Esophagus muscularis mucosa (tissue), 4 donors: Measurements from ENCODE around the gene DUXB. TPM values are rescaled to one million over a fixed set of nuclear protein-coding genes. Genes with fewer than 3 reads are reported as not detected.

Experiments
- DNase-seq: peaks from one replicate; pipeline ENCODE4 v3.0.0-alpha.2; 2017; ENCODE audit errors: extremely low spot score
- H3K27ac ChIP-seq, 4 donors: fragments of 200-600 bp; sonication (generic); replicated peaks in 1 of 4; 1 replicate in 3 of 4; 2 replicates in 1 of 4; pipeline ENCODE4 v1.5.1; 2016 to 2019; ENCODE audit warnings: mild to moderate bottlenecking in 1 of 4
- H3K27me3 ChIP-seq, 4 donors: fragments of 200-600 bp; sonication (generic); one replicate each; pipeline versions ENCODE4 v1.5.1 to v1.6.0; 2016 to 2019
- H3K36me3 ChIP-seq, 4 donors: fragments of 200-600 bp; sonication (generic); one replicate each; pipeline ENCODE4 v1.5.1; 2016 to 2019
- H3K4me1 ChIP-seq, 4 donors: fragments of 200-600 bp; sonication (generic); one replicate each; pipeline ENCODE4 v1.5.1; 2016 to 2019
- H3K4me3 ChIP-seq, 4 donors: fragments of 200-600 bp; sonication (generic); 1 replicate in 2 of 4; 2 replicates in 2 of 4; pipeline ENCODE4 v1.5.1; 2016 to 2019; ENCODE audit warnings: mild to moderate bottlenecking in 4 of 4, moderate library complexity in 1 of 4
- H3K9me3 ChIP-seq, 4 donors: fragments of 200-600 bp; sonication (generic); 1 replicate in 3 of 4; 2 replicates in 1 of 4; pipeline ENCODE4 v1.5.1; 2016 to 2019
- EP300 ChIP-seq: sonication (generic); formaldehyde crosslinking; IDR thresholded peaks from one replicate; pipeline ENCODE4 v1.6.1; 2017; ENCODE audit warnings: antibody characterized with exemption
- POLR2A ChIP-seq: fragments of 450-650 bp; IDR thresholded peaks from one replicate; pipeline ENCODE4 v1.6.1; 2017; ENCODE audit warnings: antibody characterized with exemption, moderate library complexity, mild to moderate bottlenecking, low read depth
- POLR2AphosphoS5 ChIP-seq, 2 donors: sonication (generic); formaldehyde crosslinking; IDR thresholded peaks; one replicate each; pipeline ENCODE4 v1.6.1; 2017; ENCODE audit warnings: antibody characterized with exemption in 2 of 2
- WGBS: methylation state at CpG from one replicate; pipeline ENCODE4 v1.1.5; 2018; 5-methylcytosine and 5-hydroxymethylcytosine counted together
- intact Hi-C: fragments of 100-400 bp; cut with DNase I; formaldehyde crosslinking; loops from one replicate; pipeline ENCODE4 v1.15.1; 2023
- total RNA-seq, 4 donors: library from RNA; depleted of rRNA; stranded (reverse); fragments of >200 nt; gene quantifications; one replicate each; pipeline versions ENCODE4 v1.1.0 to v1.2.1, GENCODE V29; 2016
- TF ChIP-seq, protein P1 (sequence below), 3 experiments: fragments of 200-600 bp in 2 of 3; fragments of 450-650 bp in 1 of 3; sonication (generic) in 2 of 3; IDR thresholded peaks; one replicate each; pipeline ENCODE4 v1.5.1; 2017 to 2019; ENCODE audit warnings: antibody characterized with exemption in 3 of 3, mild to moderate bottlenecking in 2 of 3, moderate library complexity in 1 of 3

Gene DUXB
- total RNA-seq, 4 donors from 2014 or later, result not detected

DNA sequence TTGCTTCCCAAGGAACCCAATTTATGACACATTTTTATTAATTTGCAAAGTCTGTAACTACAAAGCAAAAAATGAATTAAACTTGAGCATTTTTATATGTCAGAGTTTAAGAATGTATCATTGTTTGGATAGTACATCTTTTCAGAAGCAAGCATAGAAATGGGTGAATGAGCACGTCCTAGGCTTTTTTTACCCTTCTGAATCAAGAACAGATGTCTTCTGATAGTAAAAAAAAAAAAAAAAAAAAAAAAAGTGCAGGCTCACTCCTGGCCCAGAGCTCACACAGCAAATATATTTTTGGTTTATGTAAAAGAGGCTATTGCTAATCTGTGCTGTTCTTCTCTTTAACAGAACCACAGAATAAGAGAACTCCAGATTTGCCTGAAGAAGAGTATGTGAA lies 47.3 kb downstream of the DUXB start:
- TF ChIP-seq, protein P1, sequence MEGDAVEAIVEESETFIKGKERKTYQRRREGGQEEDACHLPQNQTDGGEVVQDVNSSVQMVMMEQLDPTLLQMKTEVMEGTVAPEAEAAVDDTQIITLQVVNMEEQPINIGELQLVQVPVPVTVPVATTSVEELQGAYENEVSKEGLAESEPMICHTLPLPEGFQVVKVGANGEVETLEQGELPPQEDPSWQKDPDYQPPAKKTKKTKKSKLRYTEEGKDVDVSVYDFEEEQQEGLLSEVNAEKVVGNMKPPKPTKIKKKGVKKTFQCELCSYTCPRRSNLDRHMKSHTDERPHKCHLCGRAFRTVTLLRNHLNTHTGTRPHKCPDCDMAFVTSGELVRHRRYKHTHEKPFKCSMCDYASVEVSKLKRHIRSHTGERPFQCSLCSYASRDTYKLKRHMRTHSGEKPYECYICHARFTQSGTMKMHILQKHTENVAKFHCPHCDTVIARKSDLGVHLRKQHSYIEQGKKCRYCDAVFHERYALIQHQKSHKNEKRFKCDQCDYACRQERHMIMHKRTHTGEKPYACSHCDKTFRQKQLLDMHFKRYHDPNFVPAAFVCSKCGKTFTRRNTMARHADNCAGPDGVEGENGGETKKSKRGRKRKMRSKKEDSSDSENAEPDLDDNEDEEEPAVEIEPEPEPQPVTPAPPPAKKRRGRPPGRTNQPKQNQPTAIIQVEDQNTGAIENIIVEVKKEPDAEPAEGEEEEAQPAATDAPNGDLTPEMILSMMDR (IDR thresholded peaks at IDR 0.05), result no peak
- intact Hi-C loops, result no loop called here

DNA sequence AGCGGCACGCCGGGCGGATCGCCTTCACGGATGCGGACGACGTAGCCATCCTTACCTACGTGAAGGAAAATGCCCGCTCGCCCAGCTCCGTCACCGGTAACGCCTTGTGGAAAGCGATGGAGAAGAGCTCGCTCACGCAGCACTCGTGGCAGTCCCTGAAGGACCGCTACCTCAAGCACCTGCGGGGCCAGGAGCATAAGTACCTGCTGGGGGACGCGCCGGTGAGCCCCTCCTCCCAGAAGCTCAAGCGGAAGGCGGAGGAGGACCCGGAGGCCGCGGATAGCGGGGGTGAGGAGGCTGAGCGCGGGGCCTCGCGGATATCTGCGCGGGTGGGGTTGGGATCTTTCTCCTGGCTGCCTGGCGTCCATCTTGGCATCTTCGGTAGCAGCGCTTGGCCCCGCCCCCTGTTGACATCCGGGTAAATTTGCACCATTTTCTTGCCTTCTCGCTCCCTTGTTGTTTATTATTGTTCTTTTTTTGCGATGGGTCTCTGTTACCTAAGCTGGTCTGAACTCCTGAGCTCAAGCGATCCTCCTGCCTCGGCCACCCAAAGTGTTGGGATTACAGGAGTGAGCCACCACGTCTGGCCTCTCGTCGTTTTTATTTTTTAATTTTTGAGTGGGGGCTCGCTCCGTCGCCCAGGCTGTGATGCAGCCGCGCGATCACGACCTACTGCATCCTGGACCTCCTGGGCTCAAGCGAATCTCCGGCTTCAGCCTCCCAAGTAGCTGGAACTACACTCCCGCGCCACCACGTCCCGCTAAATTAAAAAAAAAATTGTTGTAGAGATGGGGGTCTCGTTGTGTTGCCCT lies 52.8 kb downstream of the DUXB start:
- DNase-seq, result peak; percentile 96
- Histone ChIP-seq H3K36me3 (peaks cover 0 to 22% (median 9%) of the 10 kb centered on the region in 4 donors), H3K27me3 (no peaks in the 10 kb centered on the region), H3K4me3 (peak overlapping the region; percentile 72 to 96 (median 90)), H3K4me1 (peaks cover 62 to 76% (median 67%) of the 10 kb centered on the region in 4 donors), H3K27ac (peak overlapping the region; percentile 92 to 99 (median 96)), H3K9me3 (no peaks in the 10 kb centered on the region)
- WGBS, result under 1% methylated on average over 34 of the region's 62 CpGs
- intact Hi-C loops, result loop anchor here (10.0 kb wide), 1 partner anchor 94 kb away; the partner anchor contains the start of gene TMEM231
- TF ChIP-seq, protein P1 (IDR thresholded peaks at IDR 0.05), result no peak
- peak; percentile 15 to 81 for TF ChIP-seq POLR2AphosphoS5 (IDR thresholded peaks at IDR 0.05)

More for the DNA sequence above, 47.3 kb downstream of the DUXB start:
- H3K4me1 ChIP-seq, result peaks cover 43 to 54% (median 47%) of the 10 kb centered on the region in 4 donors
- no peak for DNase-seq
- no peak overlapping the region for H3K4me3 ChIP-seq
- H3K9me3 ChIP-seq, result no peaks in the 10 kb centered on the region
- H3K27me3 ChIP-seq, result no peaks in the 10 kb centered on the region
- 40% methylated on average over 1 of the region's 1 CpG for WGBS
- peaks cover 41 to 49% (median 46%) of the 10 kb centered on the region in 4 donors for H3K36me3 ChIP-seq
- no peak overlapping the region for H3K27ac ChIP-seq

DNA sequence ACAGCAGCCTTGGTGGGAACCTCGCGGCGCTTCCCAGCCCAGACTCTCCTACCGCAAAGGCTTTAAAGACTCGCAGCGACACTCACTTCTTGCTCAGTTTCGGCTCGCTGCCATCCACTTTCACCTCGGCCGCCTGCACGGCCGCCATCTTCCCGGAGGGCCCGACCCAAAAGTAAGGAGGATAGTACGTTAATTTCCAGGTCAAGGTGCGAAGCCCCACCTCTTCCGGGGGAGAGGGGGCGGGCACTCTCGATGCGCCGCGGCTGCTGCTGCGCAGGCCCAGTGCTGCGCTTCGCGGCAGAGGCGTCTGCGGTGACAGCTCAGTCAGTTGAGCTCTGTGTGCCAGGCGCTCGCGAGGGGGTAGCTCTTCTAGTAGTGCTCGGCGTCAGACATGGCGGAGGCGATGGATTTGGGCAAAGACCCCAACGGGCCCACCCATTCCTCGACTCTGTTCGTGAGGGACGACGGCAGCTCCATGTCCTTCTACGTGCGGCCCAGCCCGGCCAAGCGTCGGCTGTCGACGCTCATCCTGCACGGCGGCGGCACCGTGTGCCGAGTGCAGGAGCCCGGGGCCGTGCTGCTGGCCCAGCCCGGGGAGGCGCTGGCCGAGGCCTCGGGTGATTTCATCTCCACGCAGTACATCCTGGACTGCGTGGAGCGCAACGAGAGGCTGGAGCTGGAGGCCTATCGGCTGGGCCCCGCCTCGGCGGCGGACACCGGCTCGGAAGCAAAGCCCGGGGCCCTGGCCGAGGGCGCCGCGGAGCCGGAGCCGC lies 53.6 kb downstream of the DUXB start, which contains the start of the genes KARS1 and TERF2IP:
TSS of gene KARS1 (minus strand) at position 174 of the 773 bp plus-strand sequence. CDS start at position 148, 26 bp downstream.
TSS of gene TERF2IP (plus strand) at position 282 of the 773 bp plus-strand sequence. CDS start at position 392, 110 bp downstream.
- peaks cover 54 to 75% (median 59%) of the 10 kb centered on the region in 4 donors for H3K4me1 ChIP-seq
- no peaks in the 10 kb centered on the region for H3K9me3 ChIP-seq
- peak within 1 kb of the TSS; percentile 92 to 99 (median 96) for H3K27ac ChIP-seq
- intact Hi-C loops, result loop anchor here (10.0 kb wide), 1 partner anchor 93 kb away; the partner anchor contains the start of gene TMEM231
- peaks cover 0 to 29% (median 12%) of the 10 kb centered on the region in 4 donors for H3K36me3 ChIP-seq
- TF ChIP-seq EP300 (no peak), POLR2AphosphoS5 (IDR thresholded peaks at IDR 0.05) (peak; percentile 99), POLR2A (peak; percentile 84)
- TF ChIP-seq, protein P1 (IDR thresholded peaks at IDR 0.05), result no peak
- WGBS, result 0% methylated on average over 5 of the region's 76 CpGs
- H3K4me3 ChIP-seq, result peak within 1 kb of the TSS; percentile 72 to 96 (median 90)
- peak; percentile 98 for DNase-seq
- H3K27me3 ChIP-seq, result no peaks in the 10 kb centered on the region

DNA sequence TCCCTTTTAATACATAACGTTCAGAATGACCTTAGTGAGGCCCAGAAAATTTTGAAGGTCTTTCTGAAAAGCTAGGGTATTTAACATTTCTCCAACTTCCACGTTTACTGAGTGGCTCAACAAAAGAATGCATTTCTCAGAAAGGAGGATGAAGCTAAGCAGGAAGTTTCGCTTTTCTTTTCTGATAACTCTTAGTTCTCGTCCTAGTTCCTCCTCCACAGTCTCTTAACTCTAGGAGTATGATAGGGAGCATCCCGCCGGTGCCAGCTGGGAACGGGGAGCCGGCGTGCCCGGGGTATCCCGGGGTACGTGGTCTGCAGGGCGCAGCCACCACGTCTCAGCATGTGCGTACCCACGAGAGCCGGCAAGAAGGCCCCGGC lies 54.2 kb downstream of the DUXB start:
- H3K9me3 ChIP-seq, result no peaks in the 10 kb centered on the region
- intact Hi-C loops, result loop anchor here (10.0 kb wide), 1 partner anchor 92 kb away; the partner anchor contains the start of gene TMEM231
- DNase-seq, result no peak
- peaks cover 48 to 69% (median 53%) of the 10 kb centered on the region in 4 donors for H3K4me1 ChIP-seq
- H3K36me3 ChIP-seq, result peaks cover 0 to 33% (median 14%) of the 10 kb centered on the region in 4 donors
- H3K4me3 ChIP-seq, result peak overlapping the region; percentile 72 to 96 (median 90)
- no peaks in the 10 kb centered on the region for H3K27me3 ChIP-seq
- 0% methylated on average over 12 of the region's 18 CpGs for WGBS
- peak overlapping the region; percentile 92 to 99 (median 96) for H3K27ac ChIP-seq
- TF ChIP-seq POLR2AphosphoS5 (IDR thresholded peaks at IDR 0.05), result no peak
- TF ChIP-seq POLR2A, result no peak
- TF ChIP-seq, protein P1 (IDR thresholded peaks at IDR 0.05), result no peak
- TF ChIP-seq EP300, result no peak
